HepG2 (cell line): ENCODE measurements around the gene LIG4. TPM values are rescaled to one million over a fixed set of nuclear protein-coding genes. Genes with fewer than 3 reads are reported as not detected.
"Not testable (repeated sequence)": the region's sequence is repeated elsewhere in the genome, so short reads cannot be mapped to it uniquely, and the experiment has no call there.

ENCODE experiments used
- ATAC-seq: fragments of 200-7000 bp; cut with Tn5 transposase; 3 replicates; pipeline ENCODE4 v1.9.1; 2020; ENCODE audit warnings: mild to moderate bottlenecking, moderate library complexity
- BruUV-seq: library from RNA; stranded (reverse); fragments of 400-500 nt; replicated peaks from 2 replicates; lab custom pipeline; 2021; lab: Mats Ljungman, UMichigan
- CTCF ChIA-PET: fragments of 300-600 bp; formaldehyde crosslinking; extraction: SDS; loops from one replicate; lab custom pipeline; 2021; ENCODE audit warnings: low total read pairs, inconsistent platforms, low intra/inter-chr PET ratio; lab: Yijun Ruan, JAX
- POLR2A ChIA-PET: fragments of 350-600 bp; sonication (Branson Sonifier 250); formaldehyde crosslinking; loops from one replicate; lab custom pipeline; 2020; ENCODE audit warnings: antibody characterized with exemption, inconsistent platforms; lab: Yijun Ruan, JAX
- DNase-seq: peaks from one replicate; pipeline ENCODE4 v3.0.0-alpha.2; 2015; ENCODE audit warnings: low spot score
- FAIRE-seq: peaks from 3 replicates; lab custom pipeline; 2011; peaks lifted over from hg19 to GRCh38; lab: Jason Lieb, UNC
- H2AFZ ChIP-seq: one replicate; pipeline ENCODE4 v1.6.1; 2011; ENCODE audit warnings: low read length, inconsistent platforms
- H3K27ac ChIP-seq: fragments of 300-600 bp; 3 replicates; pipeline ENCODE4 v1.8.0; 2011; ENCODE audit warnings: mixed run types, mild to moderate bottlenecking, mixed read lengths, low read length, inconsistent platforms; ENCODE audit not compliant: insufficient read depth; ENCODE audit errors: extremely low read length
- H3K27me3 ChIP-seq, 2 experiments: fragments of 200-600 bp in 1 of 2; 2 replicates in 1 of 2; 3 replicates in 1 of 2; pipeline versions ENCODE4 v1.6.0 to v1.8.0; 2011; ENCODE audit warnings: low read length in 2 of 2, mild to moderate bottlenecking in 2 of 2, moderate library complexity in 2 of 2, inconsistent platforms in 1 of 2; ENCODE audit not compliant: insufficient read depth in 2 of 2, control insufficient read depth in 1 of 2
- H3K36me3 ChIP-seq, 2 experiments: fragments of 200-600 bp in 1 of 2; replicated peaks in 1 of 2; 2 replicates in 1 of 2; 3 replicates in 1 of 2; pipeline versions ENCODE4 v1.5.1 to v1.8.0; 2011; ENCODE audit warnings: low read length in 2 of 2, inconsistent platforms in 1 of 2; ENCODE audit not compliant: insufficient read depth in 2 of 2, control insufficient read depth in 1 of 2
- H3K4me1 ChIP-seq: 2 replicates; pipeline ENCODE4 v1.5.1; 2012; ENCODE audit warnings: low read length, inconsistent platforms; ENCODE audit not compliant: insufficient read depth
- H3K4me2 ChIP-seq: 2 replicates; pipeline ENCODE4 v1.6.0; 2011; ENCODE audit warnings: low read depth, low read length, inconsistent platforms
- H3K4me3 ChIP-seq, 3 experiments: fragments of 200-600 bp in 1 of 3; sonication (generic), shearing (Covaris generic) in 1 of 3; replicated peaks in 1 of 3; 2 replicates each; pipeline ENCODE4 v1.5.1; 2011 to 2016; ENCODE audit warnings: low read length in 3 of 3, inconsistent platforms in 2 of 3, low read depth in 2 of 3, mild to moderate bottlenecking in 2 of 3, control low read depth in 1 of 3, mixed read lengths in 1 of 3; ENCODE audit not compliant: insufficient read depth in 1 of 3
- H3K79me2 ChIP-seq: one replicate; pipeline ENCODE4 v1.6.1; 2011; ENCODE audit warnings: low read length, inconsistent platforms; ENCODE audit not compliant: insufficient read depth
- H3K9ac ChIP-seq: 2 replicates; pipeline ENCODE4 v1.6.0; 2011; ENCODE audit warnings: mild to moderate bottlenecking, low read depth, low read length, inconsistent platforms; ENCODE audit not compliant: insufficient read depth
- H3K9me3 ChIP-seq: 2 replicates; pipeline ENCODE4 v1.5.1; 2012; ENCODE audit warnings: mild to moderate bottlenecking, low read length
- H4K20me1 ChIP-seq: 2 replicates; pipeline ENCODE4 v1.6.0; 2011; ENCODE audit warnings: inconsistent platforms, mild to moderate bottlenecking, low read length, moderate library complexity; ENCODE audit not compliant: insufficient read depth
- KDM3A ChIP-seq: IDR thresholded peaks from 2 replicates; pipeline ENCODE4 v1.6.1; 2018; ENCODE audit warnings: low read depth, missing compliant biosample characterization
- PRPF4 ChIP-seq: fragments of 200-400 bp; formaldehyde crosslinking; IDR thresholded peaks from 2 replicates; pipeline ENCODE4 v1.6.1; 2016; ENCODE audit warnings: low read length, low read depth; ENCODE audit not compliant: poor library complexity, severe bottlenecking
- SALL1 ChIP-seq: sonication (generic); formaldehyde crosslinking; IDR thresholded peaks from 2 replicates; pipeline ENCODE4 v1.8.0; 2022; ENCODE audit warnings: mild to moderate bottlenecking, missing genetic modification reagents
- ZBTB38 ChIP-seq: sonication (generic); formaldehyde crosslinking; IDR thresholded peaks from 2 replicates; pipeline ENCODE4 v1.5.1; 2020; ENCODE audit warnings: mild to moderate bottlenecking, missing genetic modification reagents
- ZNF20 ChIP-seq: sonication (generic); formaldehyde crosslinking; IDR thresholded peaks from 2 replicates; pipeline ENCODE4 v1.4.0; 2020; ENCODE audit warnings: mild to moderate bottlenecking, moderate library complexity, missing genetic modification reagents
- ZNF234 ChIP-seq: sonication (generic); formaldehyde crosslinking; conservative IDR thresholded peaks from 2 replicates; pipeline ENCODE4 v1.5.1; 2020; ENCODE audit warnings: mild to moderate bottlenecking, missing genetic modification reagents
- WGBS: methylation state at CpG from one replicate; pipeline ENCODE4 v1.1.6; 2017; ENCODE audit warnings: low lambda C conversion rate; 5-methylcytosine and 5-hydroxymethylcytosine counted together
- in situ Hi-C: cut with HindIII; loops from 2 replicates; pipeline ENCODE4 v1.10.0; 2017; ENCODE audit warnings: low pct_unique_long_range_greater_than_20kb; ENCODE audit not compliant: extremely low pct_ligation_motif_present
- intact Hi-C: fragments of 100-400 bp; cut with micrococcal nuclease; formaldehyde crosslinking; loops from one replicate; pipeline ENCODE4 v1.10.0; 2022; ENCODE audit not compliant: unreplicated experiment
- polyA plus RNA-seq, 8 experiments: library from polyadenylated mRNA; depleted of rRNA in 3 of 8; stranded (reverse) in 7 of 8; unstranded in 1 of 8; fragments of >200 nt; fragmentation: Illumina TruSeq in 4 of 8; extraction: Trizol in 4 of 8; gene quantifications; 2 replicates each; pipeline versions ENCODE4 v1.2.1 to v1.2.3, GENCODE V29; 2011 to 2016; ENCODE audit warnings: low read depth in 4 of 8, missing spikeins in 1 of 8, mixed read lengths in 1 of 8; ENCODE audit not compliant: insufficient read depth in 1 of 8
- total RNA-seq, 5 experiments: library from RNA; depleted of rRNA; stranded (reverse); fragments of >200 nt; fragmentation: Illumina TruSeq; extraction: Trizol; gene quantifications; 2 replicates each; pipeline ENCODE4 v1.2.3, GENCODE V29; 2016; ENCODE audit warnings: low read depth in 1 of 5
- TF ChIP-seq, protein P1 (sequence below), 2 experiments: IDR thresholded peaks; 2 replicates each; pipeline ENCODE4 v1.6.1; 2011 to 2012; ENCODE audit warnings: low read length in 2 of 2, borderline replicate concordance in 1 of 2, low read depth in 1 of 2, mild to moderate bottlenecking in 1 of 2, moderate library complexity in 1 of 2
- TF ChIP-seq, protein P2 (sequence below): sonication (generic); formaldehyde crosslinking; IDR thresholded peaks from 2 replicates; pipeline ENCODE4 v1.8.0; 2022; ENCODE audit warnings: mild to moderate bottlenecking, missing genetic modification reagents

LIG4 gene
- total and polyA plus RNA-seq, 2 of the 13 experiments (the other 11 are each of a cell fraction or from before 2014, with no cell fraction given), result 4.0 to 4.5 TPM

GRCh38 chr13:108218044-108218974, 3.0 kb upstream of the LIG4 start, which contains the start of gene ABHD13 (continued):
- 0 out of 2 replicates have a peak, but pooled peaks have one; percentile 87 for TF ChIP-seq KDM3A (CRISPR knock-in tag)
- TF ChIP-seq, protein P1, sequence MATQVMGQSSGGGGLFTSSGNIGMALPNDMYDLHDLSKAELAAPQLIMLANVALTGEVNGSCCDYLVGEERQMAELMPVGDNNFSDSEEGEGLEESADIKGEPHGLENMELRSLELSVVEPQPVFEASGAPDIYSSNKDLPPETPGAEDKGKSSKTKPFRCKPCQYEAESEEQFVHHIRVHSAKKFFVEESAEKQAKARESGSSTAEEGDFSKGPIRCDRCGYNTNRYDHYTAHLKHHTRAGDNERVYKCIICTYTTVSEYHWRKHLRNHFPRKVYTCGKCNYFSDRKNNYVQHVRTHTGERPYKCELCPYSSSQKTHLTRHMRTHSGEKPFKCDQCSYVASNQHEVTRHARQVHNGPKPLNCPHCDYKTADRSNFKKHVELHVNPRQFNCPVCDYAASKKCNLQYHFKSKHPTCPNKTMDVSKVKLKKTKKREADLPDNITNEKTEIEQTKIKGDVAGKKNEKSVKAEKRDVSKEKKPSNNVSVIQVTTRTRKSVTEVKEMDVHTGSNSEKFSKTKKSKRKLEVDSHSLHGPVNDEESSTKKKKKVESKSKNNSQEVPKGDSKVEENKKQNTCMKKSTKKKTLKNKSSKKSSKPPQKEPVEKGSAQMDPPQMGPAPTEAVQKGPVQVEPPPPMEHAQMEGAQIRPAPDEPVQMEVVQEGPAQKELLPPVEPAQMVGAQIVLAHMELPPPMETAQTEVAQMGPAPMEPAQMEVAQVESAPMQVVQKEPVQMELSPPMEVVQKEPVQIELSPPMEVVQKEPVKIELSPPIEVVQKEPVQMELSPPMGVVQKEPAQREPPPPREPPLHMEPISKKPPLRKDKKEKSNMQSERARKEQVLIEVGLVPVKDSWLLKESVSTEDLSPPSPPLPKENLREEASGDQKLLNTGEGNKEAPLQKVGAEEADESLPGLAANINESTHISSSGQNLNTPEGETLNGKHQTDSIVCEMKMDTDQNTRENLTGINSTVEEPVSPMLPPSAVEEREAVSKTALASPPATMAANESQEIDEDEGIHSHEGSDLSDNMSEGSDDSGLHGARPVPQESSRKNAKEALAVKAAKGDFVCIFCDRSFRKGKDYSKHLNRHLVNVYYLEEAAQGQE (IDR thresholded peaks at IDR 0.05; ENCODE audit: borderline replicate concordance in 1 of 2, low read depth in 1 of 2, low read length in 2 of 2), result no peak
- TF ChIP-seq, all 625 proteins: peak for 266

DNA sequence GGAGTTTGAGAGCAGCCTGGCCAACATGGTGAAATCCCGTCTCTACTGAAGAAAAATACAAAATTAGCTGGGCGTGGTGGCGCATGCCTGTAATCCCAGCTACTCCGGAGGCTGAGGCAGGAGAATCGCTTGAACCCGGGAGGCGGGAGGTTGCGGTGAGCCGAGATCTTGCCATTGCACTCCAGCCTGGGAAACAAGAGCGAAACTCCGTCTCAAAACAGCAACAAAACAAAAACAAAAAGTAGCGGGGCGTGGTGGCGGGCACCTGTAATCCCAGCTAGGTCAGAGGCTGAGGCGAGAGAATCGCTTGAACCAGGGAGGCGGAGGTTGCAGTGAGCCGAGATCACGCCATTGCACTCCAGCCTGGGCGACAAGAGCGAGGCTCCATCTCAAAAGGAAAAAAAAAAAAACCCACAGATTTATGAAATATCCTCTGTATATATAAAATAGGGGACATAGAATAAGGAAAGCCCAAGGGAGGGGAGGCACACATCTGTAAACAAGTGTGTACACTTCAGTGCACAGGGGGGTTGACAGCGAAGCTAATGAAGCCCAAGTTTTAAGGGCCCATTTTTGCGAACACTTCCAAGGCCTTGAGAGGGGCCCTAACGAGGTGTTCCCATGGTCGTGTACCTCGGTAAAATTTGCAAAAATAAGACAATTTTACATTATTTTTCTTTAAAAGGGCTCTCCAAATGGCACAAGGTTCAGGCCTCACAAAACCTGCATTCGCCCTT, 2.1 kb upstream of the LIG4 start:
- Histone ChIP-seq H3K4me3 (peak overlapping the region; percentile 63 to 97 (median 93)), H3K27ac (peak overlapping the region; percentile 92), H3K4me1 (peaks cover 40% of the 10 kb centered on the region), H2AFZ (peak overlapping the region; percentile 71), H3K79me2 (peaks cover 41% of the 10 kb centered on the region), H3K9ac (peak overlapping the region; percentile 96), H3K4me2 (peak overlapping the region; percentile 74)
- H4K20me1 ChIP-seq, H3K36me3 ChIP-seq, H3K9me3 ChIP-seq, FAIRE-seq, H3K27me3 ChIP-seq, CTCF ChIA-PET, DNase-seq: not testable (repeated sequence)
- POLR2A ChIA-PET, result interaction anchor here (1.0 to 2.0 kb wide), 2 partner anchors 13 to 63 kb away, joined by 3 to 8 read pairs; no protein-coding TSS in a partner anchor
- peak; percentile 15 for ATAC-seq
- TF ChIP-seq, protein P2, sequence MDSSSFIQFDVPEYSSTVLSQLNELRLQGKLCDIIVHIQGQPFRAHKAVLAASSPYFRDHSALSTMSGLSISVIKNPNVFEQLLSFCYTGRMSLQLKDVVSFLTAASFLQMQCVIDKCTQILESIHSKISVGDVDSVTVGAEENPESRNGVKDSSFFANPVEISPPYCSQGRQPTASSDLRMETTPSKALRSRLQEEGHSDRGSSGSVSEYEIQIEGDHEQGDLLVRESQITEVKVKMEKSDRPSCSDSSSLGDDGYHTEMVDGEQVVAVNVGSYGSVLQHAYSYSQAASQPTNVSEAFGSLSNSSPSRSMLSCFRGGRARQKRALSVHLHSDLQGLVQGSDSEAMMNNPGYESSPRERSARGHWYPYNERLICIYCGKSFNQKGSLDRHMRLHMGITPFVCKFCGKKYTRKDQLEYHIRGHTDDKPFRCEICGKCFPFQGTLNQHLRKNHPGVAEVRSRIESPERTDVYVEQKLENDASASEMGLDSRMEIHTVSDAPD, result 0 out of 2 replicates have a peak, but pooled peaks have one; percentile 2
- TF ChIP-seq ZNF20 (CRISPR knock-in tag) (peak; percentile 63; the same call in 1 of the 2 replicates), PRPF4 (peak; percentile 33), ZNF234 (CRISPR knock-in tag) (0 out of 2 replicates have a peak, but pooled peaks have one; percentile 37), ZBTB38 (CRISPR knock-in tag) (peak; percentile 93), SALL1 (0 out of 2 replicates have a peak, but pooled peaks have one; percentile 14)
- TSS peak; percentile 89 for BruUV-seq
- WGBS, result 61% methylated on average over 27 of the region's 27 CpGs
- in situ Hi-C loops, result loop anchor here (25.0 kb wide), 1 partner anchor 1895 kb away; no protein-coding TSS in a partner anchor
- intact Hi-C loops, result loop anchor here (5.0 kb wide), 1 partner anchor 40 kb away; no protein-coding TSS in a partner anchor
